ENCODE results near the gene MARF1.

Gene MARF1

DNA sequence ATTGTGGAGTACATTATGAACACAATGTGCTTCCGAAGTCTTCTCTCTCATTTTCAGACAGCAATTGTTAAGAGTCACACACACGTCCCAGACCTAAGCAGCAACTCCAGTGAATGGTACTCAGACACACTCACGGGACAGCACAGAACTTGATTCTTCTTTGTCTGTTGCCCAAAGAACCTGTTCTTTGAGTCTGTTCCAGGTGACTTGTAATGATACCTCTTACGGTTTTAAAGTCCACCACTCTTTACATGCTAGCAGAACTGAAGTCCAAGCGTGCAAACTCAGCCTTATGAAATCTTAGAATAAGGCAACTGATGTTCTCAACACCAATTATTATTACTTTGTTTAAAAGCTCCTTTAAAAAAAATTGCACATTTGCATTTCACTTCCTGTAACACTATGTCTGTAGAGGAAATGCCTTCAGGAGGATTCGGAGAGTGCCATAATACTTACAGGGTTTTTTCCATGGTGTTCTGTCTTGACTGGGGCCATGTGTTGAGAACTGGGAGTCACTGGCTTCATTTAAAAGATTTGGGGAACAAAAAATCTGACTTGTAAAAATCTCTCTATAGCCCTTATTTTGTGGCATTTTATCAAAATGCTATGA lies 48.1 kb downstream of the MARF1 start:
- Histone ChIP-seq H3K36me3 (ENCODE audit: insufficient read depth, low read length) (peaks cover 58% of the 10 kb centered on the region), H3K4me3 (ENCODE audit: low read length) (no peak overlapping the region), H3K9me3 (ENCODE audit: insufficient read depth, low read depth, low read length) (no peaks in the 10 kb centered on the region), H3K4me1 (ENCODE audit: insufficient read depth, low read length) (no peaks in the 10 kb centered on the region), H3K9ac (ENCODE audit: low read depth, low read length) (no peak overlapping the region), H3K27me3 (ENCODE audit: insufficient read depth, low read length) (no peaks in the 10 kb centered on the region), H3K27ac (ENCODE audit: low read depth, low read length) (no peak overlapping the region)
- 92% methylated on average over 6 of the region's 6 CpGs for WGBS

DNA sequence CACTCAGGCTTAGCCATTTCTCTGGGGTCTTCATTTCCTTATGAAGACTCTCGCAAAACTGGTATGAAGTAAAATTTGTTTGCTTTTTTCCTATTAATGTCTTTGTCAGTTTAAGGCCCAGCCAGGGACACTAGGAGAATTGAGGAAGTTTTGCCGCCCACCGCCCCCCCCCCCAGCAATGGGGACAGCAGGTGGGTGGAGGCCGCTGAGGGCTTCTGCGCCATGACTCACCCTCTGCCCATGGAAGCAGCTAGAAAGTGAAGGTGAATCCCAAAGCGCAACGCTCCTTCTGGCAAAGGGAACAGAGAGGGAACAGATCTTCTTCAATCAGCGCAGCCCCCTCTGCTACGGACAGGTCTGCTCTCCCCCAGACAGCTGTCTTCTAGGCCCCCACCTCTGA lies 49.7 kb downstream of the MARF1 start:
- Histone ChIP-seq H3K9ac (ENCODE audit: low read depth, low read length) (no peak overlapping the region), H3K4me3 (ENCODE audit: low read length) (no peak overlapping the region), H3K4me1 (ENCODE audit: insufficient read depth, low read length) (no peaks in the 10 kb centered on the region), H3K9me3 (ENCODE audit: insufficient read depth, low read depth, low read length) (no peaks in the 10 kb centered on the region), H3K27me3 (ENCODE audit: insufficient read depth, low read length) (no peaks in the 10 kb centered on the region), H3K27ac (ENCODE audit: low read depth, low read length) (no peak overlapping the region), H3K36me3 (ENCODE audit: insufficient read depth, low read length) (peaks cover 42% of the 10 kb centered on the region)
- 84% methylated on average over 9 of the region's 9 CpGs for WGBS

DNA sequence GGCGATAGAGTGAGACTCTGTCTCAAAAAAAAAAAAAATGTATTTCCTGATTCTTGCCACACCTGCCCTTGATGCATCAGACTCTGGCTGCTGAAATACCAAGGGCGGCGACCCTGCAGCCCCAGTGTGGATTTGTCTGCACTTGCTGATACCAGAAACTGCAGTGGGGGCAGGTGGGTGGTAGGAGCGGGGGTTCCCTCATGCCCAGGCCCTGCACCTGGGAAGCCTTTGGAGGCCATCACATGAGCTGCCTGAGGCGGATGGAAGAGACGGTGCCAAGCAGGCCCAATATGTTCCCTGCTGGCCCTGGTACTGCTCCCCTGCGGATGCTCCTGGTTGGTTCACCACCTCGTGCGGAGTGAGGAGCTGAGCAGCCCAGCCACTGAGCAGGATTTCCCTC lies 50.6 kb downstream of the MARF1 start:
- H3K4me1 ChIP-seq (ENCODE audit: insufficient read depth, low read length), result no peaks in the 10 kb centered on the region
- peaks cover 40% of the 10 kb centered on the region for H3K36me3 ChIP-seq (ENCODE audit: insufficient read depth, low read length)
- 95% methylated on average over 9 of the region's 9 CpGs for WGBS
- no peak overlapping the region for H3K4me3 ChIP-seq (ENCODE audit: low read length)
- H3K27ac ChIP-seq (ENCODE audit: low read depth, low read length), result no peak overlapping the region
- no peaks in the 10 kb centered on the region for H3K27me3 ChIP-seq (ENCODE audit: insufficient read depth, low read length)
- H3K9me3 ChIP-seq (ENCODE audit: insufficient read depth, low read depth, low read length), result no peaks in the 10 kb centered on the region; the same call in 1 of the 2 replicates
- H3K9ac ChIP-seq (ENCODE audit: low read depth, low read length), result no peak overlapping the region

DNA sequence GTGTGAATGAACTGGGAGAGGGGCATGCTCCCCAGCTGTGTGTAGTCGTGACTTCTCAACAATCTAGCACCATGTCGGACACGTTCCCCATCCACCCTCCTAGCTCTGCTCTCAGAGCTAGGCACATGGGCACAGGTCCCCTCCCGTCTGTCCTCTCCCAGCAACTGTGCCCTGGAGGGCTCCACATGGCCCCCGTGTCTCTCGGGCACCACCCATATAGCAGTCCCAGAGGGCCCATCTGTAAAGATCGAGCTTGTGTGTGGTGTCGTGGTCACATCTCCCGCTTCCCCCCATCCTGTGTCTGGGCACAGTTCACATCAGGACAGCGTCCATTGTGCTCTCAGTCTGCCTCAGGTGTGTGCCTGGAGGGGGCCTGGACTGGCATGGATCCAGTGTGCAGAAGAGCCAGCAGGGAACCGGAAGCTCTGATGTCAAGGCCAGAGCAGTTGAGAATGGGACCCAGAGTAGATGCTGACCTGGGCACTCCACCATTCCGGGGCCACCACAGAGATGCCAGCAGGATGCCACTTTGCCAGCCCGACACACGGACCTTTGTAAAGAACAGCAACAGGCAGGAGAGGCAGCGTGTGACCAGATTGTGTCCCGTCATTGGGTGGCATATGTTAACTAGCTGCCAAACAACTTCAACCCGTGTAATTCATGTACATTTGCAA lies 55.7 kb downstream of the MARF1 start:
- no peak overlapping the region for H3K27ac ChIP-seq (ENCODE audit: low read depth, low read length)
- peaks cover 15% of the 10 kb centered on the region for H3K9me3 ChIP-seq (ENCODE audit: insufficient read depth, low read depth, low read length)
- peaks cover 26% of the 10 kb centered on the region for H3K36me3 ChIP-seq (ENCODE audit: insufficient read depth, low read length)
- no peaks in the 10 kb centered on the region for H3K4me1 ChIP-seq (ENCODE audit: insufficient read depth, low read length)
- WGBS, result 98% methylated on average over 17 of the region's 17 CpGs
- no peak overlapping the region for H3K4me3 ChIP-seq (ENCODE audit: low read length)
- no peak overlapping the region for H3K9ac ChIP-seq (ENCODE audit: low read depth, low read length)
- no peaks in the 10 kb centered on the region for H3K27me3 ChIP-seq (ENCODE audit: insufficient read depth, low read length)

DNA sequence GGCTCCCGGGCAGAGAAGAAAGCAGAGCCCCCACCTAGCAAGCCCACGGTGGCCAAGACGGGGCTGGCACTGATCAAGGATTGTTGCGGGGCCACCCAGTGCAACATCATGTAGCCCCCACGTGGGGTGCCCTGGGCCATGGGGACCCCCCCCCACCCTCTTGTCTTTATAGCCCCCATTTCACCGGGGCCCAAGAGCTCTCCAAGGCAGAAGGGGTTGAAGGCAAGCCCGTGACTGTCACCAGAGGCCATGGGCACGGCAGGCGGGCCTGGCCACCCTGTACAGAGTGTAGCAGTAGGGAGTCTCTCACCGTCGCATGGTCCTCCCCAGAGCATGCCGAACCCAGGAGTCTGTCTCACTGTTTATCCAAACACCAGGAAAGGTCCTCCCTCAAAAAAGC lies 56.2 kb downstream of the MARF1 start:
- no peak overlapping the region for H3K9ac ChIP-seq (ENCODE audit: low read depth, low read length)
- WGBS, result 96% methylated on average over 12 of the region's 12 CpGs
- H3K4me1 ChIP-seq (ENCODE audit: insufficient read depth, low read length), result no peaks in the 10 kb centered on the region
- no peak overlapping the region for H3K27ac ChIP-seq (ENCODE audit: low read depth, low read length)
- no peak overlapping the region for H3K4me3 ChIP-seq (ENCODE audit: low read length)
- peaks cover 15% of the 10 kb centered on the region for H3K9me3 ChIP-seq (ENCODE audit: insufficient read depth, low read depth, low read length)
- H3K27me3 ChIP-seq (ENCODE audit: insufficient read depth, low read length), result no peaks in the 10 kb centered on the region
- H3K36me3 ChIP-seq (ENCODE audit: insufficient read depth, low read length), result peaks cover 26% of the 10 kb centered on the region

DNA sequence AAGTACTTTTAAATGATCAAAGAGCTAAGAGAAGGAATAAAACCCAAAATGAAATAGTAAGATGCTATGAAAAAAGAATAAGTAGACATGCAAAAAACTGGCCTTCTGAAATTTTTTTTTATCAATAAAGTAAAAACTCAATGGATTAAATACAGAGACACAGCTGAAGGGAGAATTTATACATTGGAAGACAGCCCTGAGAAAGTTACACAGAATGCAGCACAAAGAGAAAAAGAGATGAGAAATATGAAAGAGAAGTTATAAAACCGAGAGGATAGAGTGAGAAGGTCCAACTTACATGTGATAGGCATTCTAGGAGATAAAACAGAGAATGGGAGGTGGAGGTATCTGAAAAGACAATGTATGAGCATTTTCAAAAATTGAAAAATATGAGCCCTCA lies 57.0 kb downstream of the MARF1 start:
- peaks cover 28% of the 10 kb centered on the region for H3K36me3 ChIP-seq (ENCODE audit: insufficient read depth, low read length)
- peaks cover 15% of the 10 kb centered on the region for H3K9me3 ChIP-seq (ENCODE audit: insufficient read depth, low read depth, low read length)
- H3K27me3 ChIP-seq (ENCODE audit: insufficient read depth, low read length), result no peaks in the 10 kb centered on the region
- H3K9ac ChIP-seq (ENCODE audit: low read depth, low read length), result no peak overlapping the region
- H3K27ac ChIP-seq (ENCODE audit: low read depth, low read length), result no peak overlapping the region
- WGBS, result 90% methylated on average over 1 of the region's 1 CpG
- no peak overlapping the region for H3K4me3 ChIP-seq (ENCODE audit: low read length)
- no peaks in the 10 kb centered on the region for H3K4me1 ChIP-seq (ENCODE audit: insufficient read depth, low read length)

DNA sequence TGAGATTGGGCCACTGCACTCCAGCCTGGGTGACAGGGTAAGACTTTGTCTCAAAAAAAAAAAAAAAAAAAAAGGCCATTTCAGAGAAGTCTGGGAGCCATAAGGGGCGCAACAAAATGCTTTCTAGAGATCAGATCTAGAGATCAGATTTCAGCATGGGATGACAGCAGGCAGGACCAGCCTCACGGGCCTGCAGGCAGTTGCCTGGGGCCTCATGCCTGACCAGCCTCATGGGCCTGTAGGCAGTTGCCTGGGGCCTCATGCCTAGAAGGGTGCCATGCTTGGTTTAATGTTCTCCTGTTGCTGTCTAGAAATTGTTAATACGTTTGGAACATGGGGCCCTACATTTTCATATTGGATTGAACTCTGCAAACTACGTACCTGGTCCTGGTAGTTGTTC lies 59.4 kb downstream of the MARF1 start:
- H3K27me3 ChIP-seq (ENCODE audit: insufficient read depth, low read length), result no peaks in the 10 kb centered on the region
- peaks cover 15% of the 10 kb centered on the region for H3K9me3 ChIP-seq (ENCODE audit: insufficient read depth, low read depth, low read length)
- H3K4me3 ChIP-seq (ENCODE audit: low read length), result no peak overlapping the region
- no peaks in the 10 kb centered on the region for H3K4me1 ChIP-seq (ENCODE audit: insufficient read depth, low read length)
- H3K27ac ChIP-seq (ENCODE audit: low read depth, low read length), result no peak overlapping the region
- H3K36me3 ChIP-seq (ENCODE audit: insufficient read depth, low read length), result peaks cover 28% of the 10 kb centered on the region
- WGBS, result 93% methylated on average over 4 of the region's 4 CpGs
- H3K9ac ChIP-seq (ENCODE audit: low read depth, low read length), result no peak overlapping the region

DNA sequence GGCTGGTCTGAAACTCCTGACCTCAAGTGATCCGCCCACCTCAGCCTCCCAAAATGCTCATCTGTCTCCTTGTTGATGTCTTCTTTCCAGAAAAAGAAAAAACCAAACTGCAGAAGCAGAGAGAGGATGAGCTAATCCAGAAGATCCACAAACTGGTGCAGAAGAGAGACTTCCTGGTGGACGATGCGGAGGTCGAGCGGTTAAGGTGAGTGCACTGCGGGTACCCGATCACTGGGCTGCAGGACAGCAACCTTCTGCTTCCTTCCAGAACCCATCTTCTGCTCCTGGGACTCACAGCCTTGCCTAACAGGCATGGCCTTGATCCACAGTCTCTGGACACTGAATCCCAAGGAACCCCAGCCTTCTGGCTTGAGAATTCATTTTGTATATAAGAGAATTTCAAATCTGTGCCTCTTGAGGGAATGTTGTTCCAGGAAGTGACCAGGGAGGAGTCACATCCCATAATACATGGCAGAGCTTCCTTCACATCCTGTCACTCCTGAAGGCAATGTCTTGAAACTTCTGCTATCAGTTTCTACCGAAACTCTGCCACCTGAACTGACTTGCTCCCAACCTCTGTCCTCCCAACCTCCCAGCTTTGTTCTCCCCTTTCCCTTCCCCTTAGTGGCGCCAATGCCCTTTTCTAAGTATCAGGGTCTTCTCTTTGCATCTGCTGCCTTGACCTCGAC lies 61.7 kb downstream of the MARF1 start:
- peaks cover 11% of the 10 kb centered on the region for H3K9me3 ChIP-seq (ENCODE audit: insufficient read depth, low read depth, low read length)
- no peaks in the 10 kb centered on the region for H3K27me3 ChIP-seq (ENCODE audit: insufficient read depth, low read length)
- no peaks in the 10 kb centered on the region for H3K4me1 ChIP-seq (ENCODE audit: insufficient read depth, low read length)
- no peak overlapping the region for H3K27ac ChIP-seq (ENCODE audit: low read depth, low read length)
- H3K9ac ChIP-seq (ENCODE audit: low read depth, low read length), result no peak overlapping the region
- peaks cover 17% of the 10 kb centered on the region for H3K36me3 ChIP-seq (ENCODE audit: insufficient read depth, low read length)
- WGBS, result 94% methylated on average over 10 of the region's 10 CpGs
- H3K4me3 ChIP-seq (ENCODE audit: low read length), result no peak overlapping the region

DNA sequence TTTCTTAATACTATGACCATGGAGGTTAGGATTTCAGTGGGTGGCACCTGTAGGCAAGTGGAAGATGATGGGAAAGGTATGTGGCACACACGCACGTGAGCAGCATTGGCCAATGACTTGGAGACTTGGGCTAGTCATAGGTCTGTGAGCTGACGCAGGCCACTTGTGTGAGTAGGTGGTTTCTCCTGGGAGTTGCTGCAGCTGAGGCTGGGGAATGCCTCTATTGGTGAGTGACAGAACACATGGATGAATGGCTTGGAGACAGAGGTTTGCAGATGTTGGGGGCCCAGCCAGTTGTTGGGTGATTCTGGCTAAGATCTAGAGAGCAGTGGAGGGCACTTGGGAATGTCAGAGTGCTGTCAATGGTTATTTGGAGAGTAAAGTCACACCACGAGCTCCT lies 64.1 kb downstream of the MARF1 start:
- Histone ChIP-seq H3K27me3 (ENCODE audit: insufficient read depth, low read length) (no peaks in the 10 kb centered on the region), H3K9ac (ENCODE audit: low read depth, low read length) (no peak overlapping the region), H3K36me3 (ENCODE audit: insufficient read depth, low read length) (peaks cover 12% of the 10 kb centered on the region), H3K4me3 (ENCODE audit: low read length) (no peak overlapping the region), H3K4me1 (ENCODE audit: insufficient read depth, low read length) (no peaks in the 10 kb centered on the region), H3K27ac (ENCODE audit: low read depth, low read length) (no peak overlapping the region), H3K9me3 (ENCODE audit: insufficient read depth, low read depth, low read length) (no peaks in the 10 kb centered on the region)
- WGBS, result 96% methylated on average over 4 of the region's 4 CpGs

DNA sequence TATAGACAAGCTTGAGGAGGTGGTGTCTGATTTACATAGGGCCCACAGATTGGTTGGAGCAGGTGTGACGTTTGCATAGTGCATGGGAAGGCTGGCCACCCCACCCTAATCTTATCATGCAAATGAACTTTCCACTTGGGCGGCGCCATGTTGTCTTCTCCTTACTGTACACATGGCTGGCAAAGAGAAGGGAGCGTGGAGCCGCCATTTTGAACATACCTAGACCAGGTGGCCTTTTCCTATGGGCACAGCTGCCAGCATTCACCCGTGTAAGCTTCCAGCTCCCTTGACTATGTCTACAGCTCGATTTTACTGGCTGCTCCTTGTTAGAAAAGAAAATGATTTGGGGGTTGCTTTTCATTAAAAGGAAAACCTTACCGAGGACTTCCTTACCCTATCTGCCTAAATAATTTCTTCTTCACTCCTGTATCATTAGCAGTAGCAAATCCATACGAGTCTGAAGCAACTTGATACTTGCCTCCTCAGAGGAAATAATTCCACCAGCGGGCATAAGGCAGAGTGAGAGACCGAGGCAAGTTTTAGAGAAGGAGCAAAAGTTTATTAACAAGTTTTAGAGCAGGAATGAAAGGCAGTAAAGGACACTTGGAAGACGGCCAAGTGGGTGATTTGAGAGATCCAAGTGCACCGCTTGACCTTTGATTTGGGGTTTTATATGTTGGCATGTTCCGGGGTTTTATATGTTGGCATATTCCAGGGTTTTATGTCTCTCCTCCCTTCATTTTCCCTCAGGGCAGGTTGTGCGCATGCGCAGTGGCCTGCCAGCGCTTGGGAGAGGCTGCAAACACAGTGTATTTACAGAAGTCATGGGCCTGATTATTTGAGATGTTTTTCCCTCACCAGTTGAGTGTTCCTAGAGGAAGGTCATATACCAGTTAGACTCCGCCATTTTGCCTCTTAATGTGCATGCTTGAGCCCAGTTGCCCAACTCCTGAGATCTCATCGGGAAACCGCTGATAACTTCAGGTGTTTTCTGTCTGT lies 65.7 kb downstream of the MARF1 start:
- WGBS, result 93% methylated on average over 20 of the region's 20 CpGs
- 0 out of 2 replicates have a peak, but pooled peaks cover 7% of the 10 kb centered on the region for H3K4me1 ChIP-seq (ENCODE audit: insufficient read depth, low read length)
- H3K4me3 ChIP-seq (ENCODE audit: low read length), result no peak overlapping the region
- no peak overlapping the region for H3K9ac ChIP-seq (ENCODE audit: low read depth, low read length)
- H3K27ac ChIP-seq (ENCODE audit: low read depth, low read length), result no peak overlapping the region
- H3K9me3 ChIP-seq (ENCODE audit: insufficient read depth, low read depth, low read length), result no peaks in the 10 kb centered on the region
- H3K27me3 ChIP-seq (ENCODE audit: insufficient read depth, low read length), result no peaks in the 10 kb centered on the region
- 0 out of 2 replicates have a peak, but pooled peaks cover 2% of the 10 kb centered on the region for H3K36me3 ChIP-seq (ENCODE audit: insufficient read depth, low read length)
